ENCODE measurements around the gene OSBPL6.

Gene OSBPL6

DNA sequence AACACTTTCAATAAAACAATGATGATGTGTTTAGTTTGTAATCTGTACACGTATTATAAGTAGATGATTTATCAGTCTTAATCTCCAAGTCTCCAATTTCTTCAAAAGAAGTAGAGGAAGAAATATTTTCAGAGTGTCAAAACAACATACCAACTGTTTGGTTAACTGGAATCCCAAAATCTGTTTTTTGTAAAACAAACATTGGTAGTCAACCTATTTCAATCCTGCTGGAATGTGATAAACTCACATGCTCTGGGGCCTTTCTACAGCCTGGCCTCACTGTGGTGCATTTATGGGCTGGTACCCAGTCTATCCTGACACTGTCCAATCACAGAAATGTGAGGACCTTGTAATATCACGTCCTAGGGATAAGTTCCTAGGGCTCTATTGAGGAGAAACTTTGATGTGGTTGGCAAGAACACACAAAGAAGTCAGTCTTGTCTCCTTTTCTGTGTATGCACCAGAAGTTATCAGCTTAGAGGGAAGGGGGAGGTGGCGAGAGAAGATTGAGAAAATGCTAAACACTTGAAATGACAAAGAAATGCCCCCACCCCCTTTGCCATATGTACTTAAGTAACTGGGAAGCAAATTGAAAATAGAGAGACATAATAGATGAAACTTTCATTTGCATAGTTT, 209.5 kb downstream of the OSBPL6 start:
- Histone ChIP-seq H3K27me3 (replicated peaks; ENCODE audit: insufficient read depth, low read length) (no peaks in the 10 kb centered on the region), H3K4me2 (ENCODE audit: low read depth, low read length) (peak overlapping the region; percentile 53), H3K27ac (ENCODE audit: low read length) (peak overlapping the region; percentile 54), H3K4me1 (ENCODE audit: low read length) (peaks cover 21% of the 10 kb centered on the region), H3K4me3 (ENCODE audit: low read length) (peak overlapping the region; percentile 4; the same call in 1 of the 2 replicates), H3K36me3 (replicated peaks; ENCODE audit: insufficient read depth, low read length) (no peaks in the 10 kb centered on the region), H3K9me3 (replicated peaks; ENCODE audit: insufficient read depth, low read length) (no peaks in the 10 kb centered on the region), H3K9me2 (replicated peaks; ENCODE audit: insufficient read depth, low read length) (no peaks in the 10 kb centered on the region), H3F3A (ENCODE audit: insufficient read depth, low read length) (peaks cover 14% of the 10 kb centered on the region), H4K20me1 (ENCODE audit: insufficient read depth, low read length) (no peaks in the 10 kb centered on the region), H3K79me2 (ENCODE audit: low read length) (no peaks in the 10 kb centered on the region), H2AFZ (ENCODE audit: low read length) (peak overlapping the region; percentile 78), H3K9ac (ENCODE audit: low read length) (peak overlapping the region; percentile 15; the same call in 1 of the 2 replicates)
- peak; percentile 40 for DNase-seq
- TF ChIP-seq, protein P1, sequence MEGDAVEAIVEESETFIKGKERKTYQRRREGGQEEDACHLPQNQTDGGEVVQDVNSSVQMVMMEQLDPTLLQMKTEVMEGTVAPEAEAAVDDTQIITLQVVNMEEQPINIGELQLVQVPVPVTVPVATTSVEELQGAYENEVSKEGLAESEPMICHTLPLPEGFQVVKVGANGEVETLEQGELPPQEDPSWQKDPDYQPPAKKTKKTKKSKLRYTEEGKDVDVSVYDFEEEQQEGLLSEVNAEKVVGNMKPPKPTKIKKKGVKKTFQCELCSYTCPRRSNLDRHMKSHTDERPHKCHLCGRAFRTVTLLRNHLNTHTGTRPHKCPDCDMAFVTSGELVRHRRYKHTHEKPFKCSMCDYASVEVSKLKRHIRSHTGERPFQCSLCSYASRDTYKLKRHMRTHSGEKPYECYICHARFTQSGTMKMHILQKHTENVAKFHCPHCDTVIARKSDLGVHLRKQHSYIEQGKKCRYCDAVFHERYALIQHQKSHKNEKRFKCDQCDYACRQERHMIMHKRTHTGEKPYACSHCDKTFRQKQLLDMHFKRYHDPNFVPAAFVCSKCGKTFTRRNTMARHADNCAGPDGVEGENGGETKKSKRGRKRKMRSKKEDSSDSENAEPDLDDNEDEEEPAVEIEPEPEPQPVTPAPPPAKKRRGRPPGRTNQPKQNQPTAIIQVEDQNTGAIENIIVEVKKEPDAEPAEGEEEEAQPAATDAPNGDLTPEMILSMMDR (IDR thresholded peaks at IDR 0.05; ENCODE audit: low read length): no peak
- TF ChIP-seq EZH2phosphoT487 (IDR thresholded peaks at IDR 0.05; ENCODE audit: low read length) (no peak), EZH2 (optimal IDR thresholded peaks at IDR 0.05; ENCODE audit: low read depth, low read length) (no peak)

DNA sequence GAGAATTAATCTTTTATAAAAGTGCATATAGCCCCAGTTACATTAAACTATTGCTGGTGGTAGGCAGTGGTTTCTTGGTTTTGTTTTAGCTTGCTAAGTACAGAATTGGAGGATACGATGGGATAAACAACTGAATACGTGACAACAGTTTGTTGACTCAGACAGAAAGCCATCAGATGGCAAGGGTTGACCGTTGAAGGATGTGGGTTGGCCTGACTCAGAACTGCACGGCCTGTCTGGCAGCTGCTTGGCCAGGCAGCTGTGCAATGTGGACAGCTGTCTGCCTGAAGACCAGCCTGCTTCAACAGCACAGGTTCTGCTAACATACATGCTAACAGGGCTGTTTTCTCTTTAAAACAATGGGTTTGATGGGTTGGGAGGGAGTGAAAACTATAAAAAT, 210.1 kb downstream of the OSBPL6 start:
- Histone ChIP-seq H3K79me2 (ENCODE audit: low read length) (no peaks in the 10 kb centered on the region), H3K4me3 (ENCODE audit: low read length) (peak overlapping the region; percentile 4; the same call in 1 of the 2 replicates), H3K27me3 (replicated peaks; ENCODE audit: insufficient read depth, low read length) (no peaks in the 10 kb centered on the region), H3K36me3 (replicated peaks; ENCODE audit: insufficient read depth, low read length) (no peaks in the 10 kb centered on the region), H3K4me1 (ENCODE audit: low read length) (peaks cover 21% of the 10 kb centered on the region), H2AFZ (ENCODE audit: low read length) (peak overlapping the region; percentile 78), H3K4me2 (ENCODE audit: low read depth, low read length) (peak overlapping the region; percentile 53), H3F3A (ENCODE audit: insufficient read depth, low read length) (peaks cover 14% of the 10 kb centered on the region), H3K9me3 (replicated peaks; ENCODE audit: insufficient read depth, low read length) (no peaks in the 10 kb centered on the region), H3K9ac (ENCODE audit: low read length) (peak overlapping the region; percentile 15; the same call in 1 of the 2 replicates), H4K20me1 (ENCODE audit: insufficient read depth, low read length) (no peaks in the 10 kb centered on the region), H3K27ac (ENCODE audit: low read length) (peak overlapping the region; percentile 54), H3K9me2 (replicated peaks; ENCODE audit: insufficient read depth, low read length) (no peaks in the 10 kb centered on the region)
- TF ChIP-seq, protein P1 (IDR thresholded peaks at IDR 0.05; ENCODE audit: low read length): no peak
- TF ChIP-seq EZH2 (optimal IDR thresholded peaks at IDR 0.05; ENCODE audit: low read depth, low read length) (no peak), EZH2phosphoT487 (IDR thresholded peaks at IDR 0.05; ENCODE audit: low read length) (no peak)
- peak; percentile 95 for DNase-seq

- H3K27me3 ChIP-seq (replicated peaks; ENCODE audit: insufficient read depth, low read length): no peaks in the 10 kb centered on the region
- no peaks in the 10 kb centered on the region for H3K79me2 ChIP-seq (ENCODE audit: low read length)
- no peak overlapping the region for H3K4me3 ChIP-seq (ENCODE audit: low read length)
- H3K9me2 ChIP-seq (replicated peaks; ENCODE audit: insufficient read depth, low read length): no peaks in the 10 kb centered on the region
- no peak overlapping the region for H3K27ac ChIP-seq (ENCODE audit: low read length)
- H3F3A ChIP-seq (ENCODE audit: insufficient read depth, low read length): peaks cover 14% of the 10 kb centered on the region
- H3K9me3 ChIP-seq (replicated peaks; ENCODE audit: insufficient read depth, low read length): no peaks in the 10 kb centered on the region
- TF ChIP-seq EZH2phosphoT487 (IDR thresholded peaks at IDR 0.05; ENCODE audit: low read length) (no peak), EZH2 (optimal IDR thresholded peaks at IDR 0.05; ENCODE audit: low read depth, low read length) (no peak)
- TF ChIP-seq, protein P1 (IDR thresholded peaks at IDR 0.05; ENCODE audit: low read length): no peak
- no peaks in the 10 kb centered on the region for H4K20me1 ChIP-seq (ENCODE audit: insufficient read depth, low read length)
- H3K36me3 ChIP-seq (replicated peaks; ENCODE audit: insufficient read depth, low read length): no peaks in the 10 kb centered on the region
- H3K9ac ChIP-seq (ENCODE audit: low read length): no peak overlapping the region
- DNase-seq: no peak
- H3K4me1 ChIP-seq (ENCODE audit: low read length): peaks cover 11% of the 10 kb centered on the region
- no peak overlapping the region for H3K4me2 ChIP-seq (ENCODE audit: low read depth, low read length)
- no peak overlapping the region for H2AFZ ChIP-seq (ENCODE audit: low read length)
These were observed 214.9 kb downstream of the OSBPL6 start for GRCh38 chr2:178409261-178409660.
